Choroid plexus epithelial cell (primary cell): ENCODE data around the gene PRKCE.

Source experiments
- DNase-seq: peaks from one replicate; pipeline ENCODE4 v3.0.0-alpha.2; 2010; ENCODE audit warnings: low read depth
- H3K4me3 ChIP-seq: 2 replicates; pipeline ENCODE4 v1.5.1; 2011; ENCODE audit warnings: low read depth, mild to moderate bottlenecking, control low read depth, low read length, moderate library complexity
- CTCF ChIP-seq: conservative IDR thresholded peaks from 2 replicates; pipeline ENCODE4 v1.5.1; 2011; ENCODE audit warnings: low read depth, mild to moderate bottlenecking, control low read depth, inconsistent platforms, low read length, moderate library complexity

The PRKCE gene

GRCh38 chr2:45651415-45652089, at the start of gene PRKCE:
TSS of gene PRKCE (plus strand) at chr2:45651675.
- peak within 1 kb of the TSS; percentile 79 for H3K4me3 ChIP-seq
- TF ChIP-seq CTCF, result no peak
- peak; percentile 18 for DNase-seq

- no peak for DNase-seq
- TF ChIP-seq CTCF, result no peak
- H3K4me3 ChIP-seq, result no peak overlapping the region
These were observed 48.9 kb upstream of the PRKCE start for GRCh38 chr2:45602624-45603023.

- no peak for DNase-seq
- TF ChIP-seq CTCF, result no peak
These were observed 46.4 kb upstream of the PRKCE start for GRCh38 chr2:45605116-45605515.

GRCh38 chr2:45606796-45607195, 44.7 kb upstream of the PRKCE start:
- no peak for DNase-seq
- no peak for TF ChIP-seq CTCF
- no peak overlapping the region for H3K4me3 ChIP-seq

More at GRCh38 chr2:45605116-45605515, 46.4 kb upstream of the PRKCE start:
- H3K4me3 ChIP-seq, result no peak overlapping the region

- peak; percentile 54 for DNase-seq
- no peak overlapping the region for H3K4me3 ChIP-seq
- peak; percentile 69 for TF ChIP-seq CTCF
These were observed 43.8 kb upstream of the PRKCE start for GRCh38 chr2:45607701-45608100.

GRCh38 chr2:45610281-45611019, 41.0 kb upstream of the PRKCE start:
- DNase-seq, result peak; percentile 73
- H3K4me3 ChIP-seq, result peak overlapping the region; percentile 77
- peak; percentile 63 for TF ChIP-seq CTCF
